AG10803 (cell line): ENCODE measurements around the gene PPM1E.

Source experiments
- DNase-seq: peaks from one replicate; pipeline ENCODE4 v3.0.0; 2010; ENCODE audit warnings: low read depth
- H3K4me3 ChIP-seq: 2 replicates; pipeline ENCODE4 v1.5.1; 2011; ENCODE audit warnings: mild to moderate bottlenecking, low read length, control low read depth
- CTCF ChIP-seq: conservative IDR thresholded peaks from 2 replicates; pipeline ENCODE4 v1.5.1; 2011; ENCODE audit warnings: mild to moderate bottlenecking, low read length, control low read depth, inconsistent platforms

Gene PPM1E

GRCh38 chr17:58980706-58981481 is 225.2 kb downstream of the PPM1E start:
- DNase-seq, result no peak
- no peak overlapping the region for H3K4me3 ChIP-seq
- no peak for TF ChIP-seq CTCF

- H3K4me3 ChIP-seq, result no peak overlapping the region
- no peak for TF ChIP-seq CTCF
- DNase-seq, result no peak
These were observed 227.0 kb downstream of the PPM1E start for GRCh38 chr17:58982626-58983025.

DNA sequence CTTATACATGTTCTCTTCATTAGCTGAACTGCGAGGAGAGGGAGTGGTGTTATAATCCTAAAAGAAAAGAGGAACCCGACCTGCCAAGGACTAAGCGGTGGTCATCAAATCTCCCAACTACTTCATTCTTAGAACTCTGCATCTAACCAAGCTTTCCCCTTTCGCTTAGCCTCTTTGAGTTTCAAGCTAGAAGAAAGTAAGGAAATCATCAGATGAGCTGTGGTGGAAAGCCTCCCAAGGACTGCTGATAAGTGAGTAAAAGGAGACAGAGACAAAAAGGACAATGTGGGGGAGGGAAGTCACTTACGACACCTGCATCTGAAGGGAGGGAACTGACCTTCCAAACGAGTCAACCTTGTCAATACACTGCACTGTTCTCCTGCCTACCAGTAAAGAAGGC is 229.7 kb downstream of the PPM1E start:
- TF ChIP-seq CTCF, result no peak
- DNase-seq, result no peak
- no peak overlapping the region for H3K4me3 ChIP-seq

GRCh38 chr17:58985971-58986370 is 230.3 kb downstream of the PPM1E start:
- no peak for DNase-seq
- no peak overlapping the region for H3K4me3 ChIP-seq
- TF ChIP-seq CTCF, result no peak

GRCh38 chr17:58989629-58990028 is 234.0 kb downstream of the PPM1E start:
- no peak for DNase-seq
- H3K4me3 ChIP-seq, result no peak overlapping the region
- no peak for TF ChIP-seq CTCF

GRCh38 chr17:58991718-58992331 is 236.2 kb downstream of the PPM1E start:
- peak; percentile 86 for DNase-seq
- TF ChIP-seq CTCF, result no peak
- H3K4me3 ChIP-seq, result no peak overlapping the region

DNA sequence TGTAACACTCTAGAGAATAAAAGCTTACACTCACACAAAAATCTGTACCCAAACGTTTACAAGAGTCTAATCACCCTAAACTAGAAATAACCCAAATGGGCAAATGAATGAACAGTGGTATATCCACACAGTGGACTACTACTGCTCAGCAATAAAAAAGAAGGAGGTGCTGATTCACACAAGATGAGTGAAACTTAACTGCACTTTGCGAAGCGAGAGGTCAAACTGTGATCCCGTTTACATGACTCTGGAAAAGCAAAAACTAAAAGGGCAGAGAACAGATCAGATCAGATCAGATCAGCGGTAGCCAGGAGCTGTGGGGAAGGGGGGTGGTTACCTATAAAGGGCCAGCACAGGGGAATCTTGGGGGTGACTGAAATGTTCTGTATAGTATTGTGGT is 237.7 kb downstream of the PPM1E start:
- no peak for TF ChIP-seq CTCF
- no peak for DNase-seq

More for the DNA sequence above, 237.7 kb downstream of the PPM1E start:
- no peak overlapping the region for H3K4me3 ChIP-seq
